PC-9 (cell line): Measurements from ENCODE around the gene LHCGR.

Experiments used
- EZH2 ChIP-seq: fragments of 200-600 bp; sonication (generic); IDR thresholded peaks from 2 replicates; pipeline ENCODE4 v1.8.0; 2017; ENCODE audit warnings: antibody characterized with exemption, low read depth
- TF ChIP-seq, protein P1 (sequence below): fragments of 200-600 bp; sonication (generic); conservative IDR thresholded peaks from 2 replicates; pipeline ENCODE4 v1.6.1; 2017; ENCODE audit warnings: mixed run types, antibody characterized with exemption, mild to moderate bottlenecking, moderate library complexity

- TF ChIP-seq, protein P1, sequence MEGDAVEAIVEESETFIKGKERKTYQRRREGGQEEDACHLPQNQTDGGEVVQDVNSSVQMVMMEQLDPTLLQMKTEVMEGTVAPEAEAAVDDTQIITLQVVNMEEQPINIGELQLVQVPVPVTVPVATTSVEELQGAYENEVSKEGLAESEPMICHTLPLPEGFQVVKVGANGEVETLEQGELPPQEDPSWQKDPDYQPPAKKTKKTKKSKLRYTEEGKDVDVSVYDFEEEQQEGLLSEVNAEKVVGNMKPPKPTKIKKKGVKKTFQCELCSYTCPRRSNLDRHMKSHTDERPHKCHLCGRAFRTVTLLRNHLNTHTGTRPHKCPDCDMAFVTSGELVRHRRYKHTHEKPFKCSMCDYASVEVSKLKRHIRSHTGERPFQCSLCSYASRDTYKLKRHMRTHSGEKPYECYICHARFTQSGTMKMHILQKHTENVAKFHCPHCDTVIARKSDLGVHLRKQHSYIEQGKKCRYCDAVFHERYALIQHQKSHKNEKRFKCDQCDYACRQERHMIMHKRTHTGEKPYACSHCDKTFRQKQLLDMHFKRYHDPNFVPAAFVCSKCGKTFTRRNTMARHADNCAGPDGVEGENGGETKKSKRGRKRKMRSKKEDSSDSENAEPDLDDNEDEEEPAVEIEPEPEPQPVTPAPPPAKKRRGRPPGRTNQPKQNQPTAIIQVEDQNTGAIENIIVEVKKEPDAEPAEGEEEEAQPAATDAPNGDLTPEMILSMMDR, result no peak
- no peak for TF ChIP-seq EZH2
Measured at GRCh38 chr2:48674933-48675332, 80.6 kb downstream of the LHCGR start.
